ENCODE data around the gene PTPRE.
A peak's percentile ranks its signal among the peaks of the same experiment; 100 is the strongest.

Gene PTPRE

DNA sequence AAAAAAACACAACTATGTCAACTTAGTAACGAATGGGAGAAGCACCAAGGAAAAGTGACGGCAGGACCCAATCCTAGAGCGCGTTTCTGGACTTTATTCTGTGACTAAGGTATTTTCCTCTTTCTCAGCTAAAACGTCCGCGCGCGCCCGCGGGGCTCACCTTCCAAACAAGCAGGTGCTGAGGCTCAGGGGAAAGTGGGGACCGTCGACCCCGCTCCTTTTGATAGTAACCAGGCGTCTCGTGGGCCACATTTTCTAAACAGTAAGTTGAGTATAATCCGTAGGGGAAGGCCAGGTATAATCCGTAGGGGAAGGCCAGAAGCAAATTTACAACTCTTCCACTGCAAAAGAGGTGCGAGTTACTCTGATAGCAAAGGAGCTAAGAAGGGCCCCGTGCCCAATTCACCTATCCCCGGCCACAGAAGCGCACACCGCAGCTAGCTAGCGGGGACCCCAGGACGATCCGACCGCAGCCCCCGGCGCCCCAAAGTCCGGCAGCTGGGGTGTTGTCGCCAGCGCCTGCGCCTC, 218.6 kb downstream of the PTPRE start:
- Histone ChIP-seq H3K27me3 (ENCODE audit: insufficient read depth, insufficient read length) (no peaks in the 10 kb centered on the region), H3K9me3 (ENCODE audit: insufficient read depth, low read length) (no peaks in the 10 kb centered on the region), H3K4me3 (ENCODE audit: insufficient read length, low read depth) (peak overlapping the region; percentile 71), H3K4me1 (ENCODE audit: insufficient read depth, insufficient read length) (no peaks in the 10 kb centered on the region), H3K36me3 (ENCODE audit: insufficient read depth, insufficient read length, low read length) (peaks cover 42% of the 10 kb centered on the region), H3K9ac (ENCODE audit: insufficient read length, low read depth) (peak overlapping the region; percentile 87)
- TF ChIP-seq YY1 (IDR thresholded peaks at IDR 0.05; ENCODE audit: insufficient read depth, insufficient read length): no peak
- TF ChIP-seq SUZ12 (IDR thresholded peaks at IDR 0.05; ENCODE audit: extremely low read depth, insufficient read depth, insufficient read length): no peak
- no peak for TF ChIP-seq ZNF274 (IDR thresholded peaks at IDR 0.05; ENCODE audit: low read depth, low read length)
- no peak for DNase-seq (ENCODE audit: low read depth, low spot score)

DNA sequence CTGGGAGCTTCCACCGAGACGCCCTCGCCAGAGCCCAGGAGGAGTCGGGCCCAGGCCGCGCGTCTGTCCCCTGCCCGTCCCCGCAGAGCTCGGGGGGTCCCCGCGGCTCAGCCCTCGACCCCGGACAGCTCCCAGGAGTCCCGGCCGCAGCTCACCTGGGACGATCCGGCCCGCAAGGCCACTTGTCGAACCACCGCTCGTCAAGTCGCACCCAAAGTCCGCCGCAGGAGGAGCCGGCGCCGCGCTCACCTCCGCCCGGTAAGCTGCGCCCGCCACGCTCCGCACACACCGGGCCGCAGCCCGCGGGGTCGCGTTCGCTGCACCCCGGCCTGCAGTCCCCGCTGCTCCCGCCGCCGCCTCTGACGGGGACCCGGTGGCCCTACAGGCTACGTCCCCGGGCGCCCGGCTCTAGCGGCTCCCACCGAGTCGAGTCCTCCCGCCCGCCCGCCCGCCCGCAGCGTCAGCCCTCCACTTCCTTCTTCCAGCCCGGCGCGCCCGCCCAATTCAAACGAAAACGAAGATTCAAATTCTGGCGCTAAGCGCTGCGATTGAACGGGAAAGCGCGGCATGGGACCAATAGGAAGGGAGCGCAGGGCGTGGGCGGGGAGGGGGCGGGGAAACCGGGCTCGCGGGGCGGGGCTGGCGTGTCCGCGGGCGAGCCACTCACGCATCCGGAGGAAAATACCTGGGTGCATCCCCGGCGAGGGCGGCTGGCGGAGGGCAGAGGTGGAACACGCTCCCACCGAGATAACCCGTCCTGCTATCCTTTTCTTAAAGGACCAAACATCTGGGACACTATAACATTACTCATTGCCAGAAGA, 219.3 kb downstream of the PTPRE start, which contains the start of gene MKI67:
Gene MKI67, minus strand, starts transcription at position 480 of the 821 bp plus-strand sequence. CDS start 756 bp downstream, outside the sequence.
- H3K36me3 ChIP-seq (ENCODE audit: insufficient read depth, insufficient read length, low read length): peaks cover 35% of the 10 kb centered on the region
- TF ChIP-seq ZNF274 (IDR thresholded peaks at IDR 0.05; ENCODE audit: low read depth, low read length) (no peak), YY1 (IDR thresholded peaks at IDR 0.05; ENCODE audit: insufficient read depth, insufficient read length) (no peak), SUZ12 (IDR thresholded peaks at IDR 0.05; ENCODE audit: extremely low read depth, insufficient read depth, insufficient read length) (no peak)
- peak within 1 kb of the TSS; percentile 71 for H3K4me3 ChIP-seq (ENCODE audit: insufficient read length, low read depth)
- peak within 1 kb of the TSS; percentile 87 for H3K9ac ChIP-seq (ENCODE audit: insufficient read length, low read depth)
- H3K4me1 ChIP-seq (ENCODE audit: insufficient read depth, insufficient read length): no peaks in the 10 kb centered on the region
- H3K27me3 ChIP-seq (ENCODE audit: insufficient read depth, insufficient read length): no peaks in the 10 kb centered on the region
- H3K9me3 ChIP-seq (ENCODE audit: insufficient read depth, low read length): no peaks in the 10 kb centered on the region
- DNase-seq (ENCODE audit: low read depth, low spot score): peak; percentile 67

DNA sequence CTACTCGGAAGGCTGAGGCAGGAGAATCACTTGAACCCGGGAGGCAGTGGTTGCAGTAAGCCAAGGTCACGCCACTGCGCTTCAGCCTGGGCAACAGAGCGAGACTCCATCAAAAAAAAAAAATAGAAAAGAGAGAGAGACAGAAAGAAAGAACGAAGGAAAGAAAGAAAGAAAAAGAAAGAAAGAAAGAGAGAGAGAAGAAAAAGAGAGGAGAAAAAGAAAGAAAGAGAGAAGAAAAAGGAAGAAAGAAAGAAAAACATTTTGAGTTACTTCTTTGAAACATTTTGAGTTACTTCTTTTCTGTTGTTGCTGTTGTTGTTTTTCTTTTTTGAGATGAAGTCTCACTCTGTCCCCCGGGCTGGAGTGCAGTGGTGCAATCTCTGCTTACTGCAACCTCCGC, 221.7 kb downstream of the PTPRE start:
- Histone ChIP-seq H3K9me3 (ENCODE audit: insufficient read depth, low read length) (no peaks in the 10 kb centered on the region), H3K9ac (ENCODE audit: insufficient read length, low read depth) (no peak overlapping the region), H3K4me3 (ENCODE audit: insufficient read length, low read depth) (no peak overlapping the region), H3K36me3 (ENCODE audit: insufficient read depth, insufficient read length, low read length) (peaks cover 16% of the 10 kb centered on the region), H3K27me3 (ENCODE audit: insufficient read depth, insufficient read length) (no peaks in the 10 kb centered on the region), H3K4me1 (ENCODE audit: insufficient read depth, insufficient read length) (no peaks in the 10 kb centered on the region)
- TF ChIP-seq SUZ12 (IDR thresholded peaks at IDR 0.05; ENCODE audit: extremely low read depth, insufficient read depth, insufficient read length) (no peak), YY1 (IDR thresholded peaks at IDR 0.05; ENCODE audit: insufficient read depth, insufficient read length) (no peak), ZNF274 (IDR thresholded peaks at IDR 0.05; ENCODE audit: low read depth, low read length) (no peak)
- DNase-seq (ENCODE audit: low read depth, low spot score): no peak

DNA sequence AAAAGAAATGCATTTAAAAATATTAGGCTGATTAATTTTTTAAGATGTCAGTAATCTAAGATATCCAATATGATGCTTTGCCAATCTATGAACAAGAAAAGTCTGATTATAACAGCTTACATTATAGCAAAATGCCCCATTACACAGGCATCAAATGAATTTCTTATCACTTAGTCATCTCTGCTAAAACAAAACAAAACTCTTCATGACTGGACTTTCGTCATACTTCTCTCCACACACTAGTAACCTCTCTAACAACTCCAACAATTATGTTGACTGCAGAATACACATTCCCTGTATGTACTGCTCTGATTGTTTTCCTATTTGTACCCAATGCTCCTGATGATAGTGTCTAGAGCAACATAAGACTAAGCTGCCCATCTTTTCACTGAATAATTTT, 223.1 kb downstream of the PTPRE start:
- DNase-seq (ENCODE audit: low read depth, low spot score): no peak
- peaks cover 2% of the 10 kb centered on the region for H3K36me3 ChIP-seq (ENCODE audit: insufficient read depth, insufficient read length, low read length)
- no peaks in the 10 kb centered on the region for H3K27me3 ChIP-seq (ENCODE audit: insufficient read depth, insufficient read length)
- H3K9ac ChIP-seq (ENCODE audit: insufficient read length, low read depth): no peak overlapping the region
- TF ChIP-seq ZNF274 (IDR thresholded peaks at IDR 0.05; ENCODE audit: low read depth, low read length) (no peak), YY1 (IDR thresholded peaks at IDR 0.05; ENCODE audit: insufficient read depth, insufficient read length) (no peak), SUZ12 (IDR thresholded peaks at IDR 0.05; ENCODE audit: extremely low read depth, insufficient read depth, insufficient read length) (no peak)
- H3K4me1 ChIP-seq (ENCODE audit: insufficient read depth, insufficient read length): no peaks in the 10 kb centered on the region
- no peak overlapping the region for H3K4me3 ChIP-seq (ENCODE audit: insufficient read length, low read depth)
- H3K9me3 ChIP-seq (ENCODE audit: insufficient read depth, low read length): no peaks in the 10 kb centered on the region
